GM19025 (cell line): ENCODE results near the gene CDH23.

ENCODE experiments used
- ATAC-seq: cut with Tn5 transposase; IDR thresholded peaks from one replicate; pipeline ENCODE4 v1.9.1; 2021; ENCODE audit warnings: mild to moderate bottlenecking, low read depth, moderate library complexity; ENCODE audit not compliant: unreplicated experiment

The CDH23 gene

DNA sequence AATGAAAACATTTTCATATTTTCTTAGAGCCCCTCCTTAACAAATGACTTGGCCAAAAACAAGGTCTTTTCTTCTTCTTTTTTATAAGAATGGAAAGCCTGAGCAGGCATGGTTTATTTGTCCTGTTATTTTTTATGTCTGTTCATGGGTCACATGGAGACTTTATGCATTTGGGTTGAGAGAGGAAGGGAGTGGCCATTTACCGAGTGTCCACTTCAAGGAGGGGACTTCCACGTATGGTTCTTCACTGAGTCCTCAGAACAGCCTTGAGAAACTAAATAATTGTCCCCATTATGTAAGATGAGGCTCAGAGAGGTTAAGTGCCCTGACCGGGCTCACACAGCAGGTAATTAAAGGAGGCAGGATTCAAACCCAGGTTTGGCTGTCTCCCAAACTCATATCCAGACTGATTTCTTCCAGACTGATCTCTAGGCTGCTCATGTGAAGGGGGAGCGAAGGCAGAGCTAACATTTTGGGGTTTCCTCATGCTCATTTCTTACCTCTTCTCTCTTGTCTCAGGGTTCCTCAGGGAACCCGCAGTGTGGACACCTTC, 82.2 kb downstream of the CDH23 start:
- ATAC-seq = no peak

DNA sequence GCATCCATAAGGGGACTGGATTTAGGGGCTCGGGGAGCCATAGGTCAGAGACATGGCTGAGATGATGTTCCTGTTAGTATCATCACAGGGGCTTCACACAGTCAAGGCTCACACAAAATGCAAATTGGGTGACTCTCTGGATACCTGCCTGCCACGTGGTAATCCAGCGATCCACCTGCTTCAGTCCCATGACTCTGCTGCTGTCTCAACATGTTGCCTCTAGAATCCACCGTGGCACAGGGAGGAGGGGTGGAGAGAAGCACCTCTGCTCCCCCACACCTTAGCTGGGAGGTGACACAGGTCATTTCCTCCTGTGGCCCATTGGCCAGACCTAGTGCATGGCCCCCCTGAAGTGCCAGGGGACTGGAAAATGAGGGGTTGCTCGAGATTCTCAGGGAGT, 83.1 kb downstream of the CDH23 start:
- ATAC-seq = no peak

DNA sequence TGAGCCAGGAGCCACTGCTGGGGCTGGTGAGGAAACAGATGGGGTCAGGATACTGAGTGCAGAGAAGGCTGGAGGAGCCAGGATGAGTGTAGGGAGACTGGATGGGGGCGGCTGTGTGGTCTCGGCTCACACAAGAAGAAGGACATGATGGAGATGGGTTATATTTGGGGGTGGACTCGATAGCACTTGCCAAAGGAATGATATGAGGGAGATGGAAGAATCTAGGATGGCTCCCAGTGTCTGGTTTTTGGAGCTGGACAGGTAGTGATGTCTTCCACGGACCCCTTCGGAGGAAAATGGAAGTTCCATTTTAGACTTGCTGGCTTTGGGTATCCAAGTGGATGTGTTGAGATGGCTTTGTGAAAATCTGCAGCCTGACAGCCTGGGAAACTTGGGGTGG, 83.9 kb downstream of the CDH23 start:
- no peak for ATAC-seq

DNA sequence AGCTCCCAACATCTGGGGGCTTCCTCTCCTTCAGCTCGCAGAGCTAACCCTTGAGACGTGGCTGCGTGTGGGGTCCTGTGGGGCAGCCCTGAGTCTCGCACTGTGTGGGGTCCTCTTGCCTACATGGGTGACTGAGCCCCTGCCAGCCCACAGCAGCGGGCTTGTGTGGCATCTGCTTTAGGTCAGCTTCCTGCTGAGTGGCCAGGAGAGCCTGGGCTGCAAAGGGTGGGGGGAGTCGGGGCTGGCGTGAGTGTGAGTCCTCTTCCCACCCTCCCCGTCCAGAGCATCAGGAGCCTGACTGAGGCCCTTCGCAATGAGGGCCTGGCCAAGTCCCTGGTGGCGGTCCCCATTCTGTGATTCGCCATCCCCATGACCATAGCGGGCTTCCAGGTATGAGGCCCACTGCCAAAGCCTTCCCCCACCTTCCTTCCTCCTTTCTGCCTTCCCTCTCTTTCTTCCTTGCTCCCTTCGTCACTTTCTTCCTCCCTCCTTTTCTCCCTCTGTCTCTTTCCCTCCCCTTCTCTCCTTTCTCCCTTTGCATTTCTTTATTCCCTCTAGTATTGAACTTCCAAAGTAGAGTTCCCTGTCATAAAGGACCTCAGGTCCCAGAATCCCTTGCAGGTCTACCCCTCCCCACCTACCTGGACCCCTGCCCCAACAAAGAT, 85.2 kb downstream of the CDH23 start:
- no peak for ATAC-seq

DNA sequence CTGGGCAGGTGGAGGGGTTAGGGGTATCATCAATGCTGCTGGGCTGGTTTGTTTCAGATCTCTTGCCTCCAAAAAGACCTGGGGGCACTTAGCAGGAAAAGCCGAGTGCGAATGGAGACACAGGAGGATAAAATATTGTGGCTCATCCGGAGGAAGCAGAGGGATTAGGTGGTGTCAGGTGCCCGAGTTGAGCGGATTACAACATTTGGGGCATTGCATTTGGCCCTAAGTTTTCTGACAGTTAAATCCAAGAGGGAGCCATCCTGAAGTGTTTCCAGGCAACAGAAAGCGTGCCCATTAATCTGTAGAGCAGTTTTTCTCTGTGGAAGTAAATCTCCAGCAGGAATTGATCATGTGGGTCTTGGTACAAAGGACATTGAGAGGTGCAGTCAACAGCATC, 85.9 kb downstream of the CDH23 start:
- ATAC-seq = no peak

DNA sequence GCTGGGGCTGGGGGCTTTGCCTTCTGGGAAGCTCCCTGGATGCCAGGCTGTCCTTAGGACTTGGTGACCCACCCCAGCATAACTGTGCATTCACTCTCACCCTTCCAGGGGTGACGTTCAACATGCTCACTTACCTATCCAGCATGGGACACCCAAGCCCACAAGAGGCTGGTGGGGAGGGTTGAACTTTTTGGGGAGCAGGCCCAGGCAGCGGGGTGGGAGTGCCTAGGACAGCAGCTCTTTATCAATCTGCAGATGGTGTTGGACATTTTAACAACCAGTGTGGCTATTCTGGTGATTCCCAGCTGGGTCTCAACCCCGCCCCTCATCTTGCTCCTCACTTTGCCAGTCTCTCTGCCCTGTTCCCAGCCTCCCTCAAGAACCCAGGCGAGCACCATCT, 86.4 kb downstream of the CDH23 start:
- no peak for ATAC-seq

DNA sequence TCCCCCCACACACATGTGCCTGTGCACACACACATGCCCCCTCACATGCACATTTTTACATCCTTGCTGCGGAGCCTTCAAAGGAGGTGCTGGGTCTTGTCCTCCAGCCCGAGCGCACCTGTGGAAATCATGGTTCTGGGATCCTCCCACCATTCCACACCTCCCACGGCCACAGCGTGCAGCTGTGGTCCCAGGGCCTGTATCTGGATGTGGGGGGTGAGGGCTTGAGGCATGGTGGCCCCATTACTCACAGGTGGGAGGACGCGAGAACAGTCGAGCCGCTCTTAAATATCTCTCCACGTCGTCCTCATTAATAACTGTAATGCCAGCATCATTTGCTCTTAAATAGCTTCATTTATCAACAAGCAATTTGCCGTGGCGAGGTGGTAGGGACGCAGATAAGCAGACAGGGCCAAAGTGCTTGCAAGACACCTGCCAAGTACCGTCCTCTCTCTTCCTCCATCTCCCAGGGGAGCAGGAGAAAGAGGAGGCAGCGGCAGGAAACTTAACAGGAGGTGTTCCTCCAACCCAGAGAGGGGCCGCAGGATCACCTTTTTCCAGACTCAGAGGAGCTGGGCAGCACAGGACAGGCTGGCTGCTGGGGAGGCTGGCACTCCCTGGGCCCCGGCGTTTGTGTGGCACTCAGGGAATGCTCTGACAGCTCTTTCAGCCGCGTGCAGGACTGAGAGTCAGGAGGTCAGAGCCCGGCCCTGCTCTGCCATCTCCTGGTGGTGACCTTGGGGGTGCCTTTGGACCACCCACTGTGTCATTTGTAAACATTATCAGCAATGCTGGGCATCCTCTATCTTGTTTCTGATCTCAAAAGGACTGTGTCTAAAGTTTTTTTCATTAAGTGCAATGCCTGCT, 87.4 kb downstream of the CDH23 start:
- no peak for ATAC-seq

DNA sequence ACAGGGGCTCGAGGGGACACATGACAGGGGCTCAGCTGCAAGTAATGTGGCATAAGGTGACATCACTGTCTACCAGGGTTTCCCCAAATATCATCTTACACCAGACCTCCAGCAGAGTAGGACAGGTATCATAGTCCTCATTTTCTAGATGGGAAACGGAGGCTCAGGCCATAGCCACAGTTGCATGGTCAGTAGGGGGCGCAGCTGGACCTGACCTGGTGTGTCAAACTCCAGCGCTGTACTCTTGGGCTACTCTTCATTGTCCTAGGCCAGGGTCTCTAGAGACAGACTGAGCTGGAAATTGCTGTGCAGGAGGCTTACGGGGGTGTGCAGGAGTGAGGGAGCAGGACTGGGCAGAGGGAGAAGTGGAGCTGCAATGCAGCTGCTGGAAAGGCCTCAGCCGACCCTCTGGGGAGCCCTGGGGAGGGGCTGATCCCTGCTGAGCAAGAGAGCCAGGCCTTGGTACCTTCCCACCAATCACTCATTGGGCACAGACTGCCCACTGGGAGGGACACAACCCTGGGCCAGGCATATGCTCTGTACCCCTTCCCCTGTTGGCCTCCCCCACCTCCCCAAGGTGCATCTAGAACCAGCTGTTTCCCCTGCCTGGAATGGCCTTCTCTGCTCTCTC, 89.9 kb downstream of the CDH23 start:
- no peak for ATAC-seq

DNA sequence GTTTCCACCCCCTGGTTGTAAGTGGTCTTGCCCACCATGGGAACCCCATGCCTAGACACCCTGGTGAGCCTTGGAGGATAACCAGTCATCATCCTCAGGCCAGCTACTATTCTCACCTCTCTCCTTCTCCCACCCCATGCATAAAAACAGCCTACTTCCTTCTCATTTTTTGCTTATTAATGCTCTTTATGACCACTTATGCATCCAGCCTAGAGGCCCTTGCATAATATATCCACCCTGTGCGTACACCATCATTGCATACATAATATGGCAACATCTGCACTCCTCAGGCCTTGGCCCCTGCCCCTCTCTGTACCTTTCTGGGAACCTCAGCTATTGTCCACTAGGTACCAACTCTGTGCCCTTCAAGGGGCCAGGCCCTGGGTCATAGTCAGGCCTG, 91.0 kb downstream of the CDH23 start:
- ATAC-seq = no peak

DNA sequence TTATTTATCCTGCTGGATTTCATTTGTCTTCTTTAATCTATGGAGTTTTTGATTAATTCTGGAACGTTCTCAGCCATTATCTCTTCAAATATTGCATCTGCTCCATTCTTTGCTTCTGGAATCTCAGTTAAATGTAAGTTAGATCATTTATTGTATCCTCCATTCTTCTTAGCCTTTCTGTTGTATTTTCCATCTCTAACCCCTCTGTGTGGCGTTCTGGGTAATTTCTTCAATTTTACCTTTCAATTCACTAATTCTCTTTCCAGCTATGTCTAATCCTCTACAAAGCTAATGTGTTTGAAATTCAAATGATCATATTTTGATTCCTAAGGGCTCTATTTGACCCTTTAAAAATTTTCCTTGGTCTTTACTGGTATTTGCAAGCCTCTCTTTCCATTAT, 92.4 kb downstream of the CDH23 start:
- ATAC-seq = no peak

DNA sequence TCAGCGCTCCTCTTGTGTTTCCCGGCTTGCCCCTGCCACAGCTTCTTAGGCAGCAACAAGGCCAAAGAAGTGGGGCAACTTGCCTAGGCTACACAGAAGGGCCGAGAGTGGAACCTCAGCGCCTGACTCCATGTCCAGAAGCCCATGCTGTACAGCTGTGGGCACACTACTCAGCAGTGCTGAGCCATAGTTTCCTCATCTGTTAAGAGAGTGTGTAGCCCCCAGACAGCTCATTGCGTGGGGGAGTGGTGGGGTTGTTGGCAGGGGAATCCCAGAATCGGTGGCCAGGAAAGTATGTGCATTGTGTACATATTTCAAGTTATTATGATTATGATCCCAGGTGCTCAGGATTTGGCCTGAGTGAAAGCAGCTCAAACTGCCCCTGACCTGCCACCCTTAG, 96.2 kb downstream of the CDH23 start:
- no peak for ATAC-seq

DNA sequence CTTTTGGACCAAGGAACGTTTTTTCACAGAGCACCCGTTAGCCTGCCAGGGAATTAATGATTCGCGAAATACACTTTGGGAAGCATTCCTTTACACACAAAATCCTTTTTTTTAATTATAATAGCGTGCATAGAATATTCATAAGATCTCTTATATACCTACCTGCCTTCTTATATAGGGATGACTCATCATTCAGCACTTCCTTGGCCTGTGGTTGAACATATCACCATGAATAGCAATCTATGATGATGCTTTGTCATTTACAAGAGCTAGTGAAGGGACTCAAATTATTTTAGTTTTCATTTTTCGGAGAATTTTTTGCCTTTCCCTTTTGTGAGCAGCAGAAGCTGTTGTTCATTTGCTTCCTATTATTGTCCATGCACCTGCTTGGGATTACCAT, 97.0 kb downstream of the CDH23 start:
- no peak for ATAC-seq

DNA sequence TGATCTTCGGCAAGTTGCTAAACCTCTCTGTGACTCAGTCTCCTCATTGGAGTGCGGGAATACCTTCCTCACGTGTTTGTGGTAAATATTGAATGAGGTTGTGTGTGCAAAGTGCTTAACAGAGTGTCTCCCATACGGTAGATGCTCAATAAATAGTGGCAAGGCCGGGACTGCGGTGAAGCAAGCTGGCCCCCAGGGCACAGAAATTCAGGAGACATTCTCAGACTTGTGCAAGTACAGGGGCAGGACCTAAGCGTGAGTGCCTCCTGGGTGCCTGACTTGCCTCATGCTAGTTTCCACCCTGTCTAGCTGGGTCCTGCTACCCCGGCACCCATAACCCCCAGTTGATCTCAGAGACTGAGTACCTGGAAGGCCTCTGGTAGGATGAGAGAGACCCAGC, 97.8 kb downstream of the CDH23 start:
- ATAC-seq = no peak

DNA sequence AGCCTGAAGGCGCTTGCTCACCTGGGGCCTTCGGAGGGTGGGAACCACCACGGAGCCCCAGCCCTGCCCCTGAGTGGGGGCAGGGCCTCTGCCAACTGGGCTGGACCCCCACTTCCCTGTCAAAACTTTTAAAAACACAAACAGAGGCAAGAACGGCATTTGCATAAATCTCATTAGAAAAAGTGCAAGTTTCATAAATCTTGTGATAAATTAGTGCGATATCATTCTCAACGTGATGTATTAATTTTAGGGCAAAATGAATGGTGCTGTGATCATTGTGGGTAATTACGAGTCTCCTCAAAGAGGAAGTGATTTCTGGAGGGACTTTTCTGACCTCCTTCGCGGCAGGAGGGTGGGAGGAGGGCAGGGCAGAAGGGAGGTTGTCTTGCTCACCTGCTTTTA, 98.3 kb downstream of the CDH23 start:
- no peak for ATAC-seq

DNA sequence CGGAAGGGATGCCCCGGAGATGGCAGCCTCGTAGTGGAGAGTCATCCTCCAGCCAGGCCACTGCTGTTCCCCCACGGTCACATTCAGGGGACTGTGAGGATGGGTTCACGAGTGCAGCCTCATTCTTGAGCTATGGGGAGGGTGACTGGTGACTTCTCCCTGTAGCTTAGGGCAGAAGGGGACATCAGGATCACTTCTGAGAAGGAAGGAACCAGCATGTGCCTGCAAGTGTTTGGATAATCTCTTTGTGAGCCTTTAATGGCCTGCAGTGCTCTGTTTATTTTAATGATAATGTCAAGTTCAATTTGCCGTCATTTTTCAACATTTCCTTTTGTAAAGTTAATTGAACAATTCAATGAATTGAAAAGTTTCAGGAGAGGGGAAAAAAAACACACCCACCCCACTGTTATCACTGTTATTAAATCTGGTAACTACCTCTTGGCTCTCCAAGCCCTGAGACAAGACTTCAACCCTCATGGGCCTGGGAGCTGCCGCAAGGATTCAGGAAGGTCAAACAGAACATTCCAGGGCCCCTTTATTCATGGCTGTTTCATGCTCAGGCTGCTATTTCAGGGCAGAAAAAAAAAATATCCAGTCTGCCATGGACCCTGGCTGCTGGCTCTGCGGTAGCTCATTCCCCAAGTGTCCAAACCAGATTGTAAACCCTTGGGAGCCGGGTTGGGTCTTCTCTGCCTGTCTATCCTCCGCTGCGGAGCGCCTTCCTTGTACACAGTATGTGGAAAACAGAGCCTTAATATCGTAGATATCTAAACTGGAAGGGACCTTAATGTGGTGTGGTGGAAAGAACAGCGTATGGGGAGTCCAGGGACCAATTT, 100.4 kb downstream of the CDH23 start:
- no peak for ATAC-seq

DNA sequence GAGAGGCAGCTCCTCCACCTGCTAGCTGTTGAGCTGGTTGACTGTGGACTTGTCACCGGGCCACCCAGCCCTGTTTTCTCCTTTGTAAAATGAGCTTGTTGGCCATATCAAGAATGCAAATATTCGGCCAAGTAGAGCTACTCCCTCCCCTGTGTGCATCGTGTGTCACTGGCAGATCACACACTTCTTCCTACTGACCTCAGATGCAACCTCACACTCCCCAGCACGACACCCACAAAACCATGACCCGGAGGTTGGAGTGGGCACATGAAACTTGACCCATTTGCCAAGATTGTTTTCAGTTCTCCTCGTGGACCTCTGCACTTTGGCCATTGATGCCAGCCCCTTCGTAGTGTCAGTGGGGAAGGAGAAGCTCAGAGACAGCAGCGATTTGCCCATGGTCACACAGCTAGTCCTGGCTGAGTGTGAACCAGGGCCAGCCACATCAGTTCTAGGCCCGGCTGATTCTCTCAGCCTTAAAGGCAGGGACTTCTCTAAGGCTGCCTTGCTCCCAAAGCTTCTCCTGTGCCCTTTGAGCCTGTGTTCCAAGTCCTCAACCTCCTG, 101.1 kb downstream of the CDH23 start:
- no peak for ATAC-seq

DNA sequence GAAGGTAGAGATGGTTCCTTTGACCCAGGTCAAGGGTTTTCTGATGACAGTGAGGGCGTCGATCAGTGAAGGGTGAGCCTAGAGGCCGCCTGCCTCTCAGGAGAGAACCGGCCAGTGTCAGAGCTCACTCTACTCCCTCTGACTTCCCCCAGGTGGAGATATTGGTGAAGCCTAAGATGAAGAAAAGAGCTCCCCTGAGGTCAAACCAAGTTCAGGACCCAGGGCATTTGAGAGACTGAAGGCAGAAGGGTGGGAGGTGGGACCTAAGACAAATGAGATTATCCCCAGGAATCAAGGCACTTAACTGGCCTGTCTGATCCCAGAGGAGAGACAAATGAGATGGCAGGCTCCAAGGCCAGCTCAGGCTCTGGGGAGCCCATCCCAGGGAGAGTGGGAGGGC, 104.7 kb downstream of the CDH23 start:
- ATAC-seq = no peak

DNA sequence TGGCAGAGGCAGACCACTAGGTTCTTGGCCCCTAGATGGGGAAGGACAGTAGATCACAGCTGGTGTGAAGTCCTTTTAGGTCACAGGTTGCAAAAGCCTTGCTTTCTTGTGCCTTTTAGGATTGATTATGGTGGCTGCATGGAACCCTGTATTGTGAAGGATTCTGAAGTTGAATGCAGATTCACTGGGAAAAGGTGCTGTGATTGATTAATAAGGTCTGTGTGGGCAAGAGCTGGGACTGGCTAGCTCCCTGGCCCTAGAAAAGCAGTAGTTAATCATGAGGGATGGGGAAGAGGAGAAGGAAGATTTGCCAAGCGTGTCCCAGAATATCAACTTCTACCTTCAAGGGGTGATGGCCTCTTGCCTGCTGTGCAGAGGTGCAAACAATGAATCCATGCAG, 105.5 kb downstream of the CDH23 start:
- ATAC-seq = no peak

DNA sequence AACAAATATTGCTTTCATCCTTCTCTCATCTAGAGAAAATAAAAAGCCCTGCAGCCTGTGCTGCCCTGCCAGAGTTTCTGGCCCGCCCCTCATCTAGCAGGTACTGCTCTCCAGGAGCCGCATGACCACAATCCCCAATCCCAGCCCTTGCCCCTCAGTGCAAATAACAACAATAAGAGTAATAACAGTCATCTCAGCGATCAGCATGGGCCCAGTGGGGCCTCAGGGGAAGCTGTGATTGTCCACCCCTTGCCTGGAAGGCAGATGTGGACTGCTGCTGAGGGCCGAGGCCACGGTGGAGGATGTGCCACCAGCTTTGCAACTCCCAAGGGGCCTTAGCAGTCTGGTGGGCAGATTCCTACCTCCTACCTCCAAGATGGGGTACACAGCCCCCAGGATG, 106.1 kb downstream of the CDH23 start:
- no peak for ATAC-seq

DNA sequence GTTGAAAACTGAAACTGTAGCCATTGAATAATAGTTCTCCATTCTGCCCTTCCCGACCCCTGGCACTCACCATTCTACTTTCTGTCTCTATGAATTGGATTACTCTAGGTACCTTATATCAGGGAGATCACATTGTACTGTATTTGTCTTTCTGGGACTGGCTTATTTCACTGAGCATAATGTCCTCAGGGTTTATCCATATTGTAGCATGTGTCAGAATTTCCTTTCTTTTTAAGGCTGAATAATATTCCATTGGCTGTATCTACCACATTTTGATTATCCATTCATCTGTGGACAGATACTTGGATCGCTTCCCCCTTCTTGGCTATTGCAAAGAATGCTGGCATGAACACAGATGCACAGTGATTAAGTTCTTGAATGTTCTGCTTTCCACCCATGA, 107.4 kb downstream of the CDH23 start:
- no peak for ATAC-seq
